ENCODE measurements around the gene MRPS18A. TPM values are rescaled to one million over a fixed set of nuclear protein-coding genes. Genes with fewer than 3 reads are reported as not detected.

The MRPS18A gene
- total and polyA plus RNA-seq, 2 of the 13 experiments (the other 11 are each of a cell fraction or from before 2014, with no cell fraction given), result 87.8 to 89.1 TPM

DNA sequence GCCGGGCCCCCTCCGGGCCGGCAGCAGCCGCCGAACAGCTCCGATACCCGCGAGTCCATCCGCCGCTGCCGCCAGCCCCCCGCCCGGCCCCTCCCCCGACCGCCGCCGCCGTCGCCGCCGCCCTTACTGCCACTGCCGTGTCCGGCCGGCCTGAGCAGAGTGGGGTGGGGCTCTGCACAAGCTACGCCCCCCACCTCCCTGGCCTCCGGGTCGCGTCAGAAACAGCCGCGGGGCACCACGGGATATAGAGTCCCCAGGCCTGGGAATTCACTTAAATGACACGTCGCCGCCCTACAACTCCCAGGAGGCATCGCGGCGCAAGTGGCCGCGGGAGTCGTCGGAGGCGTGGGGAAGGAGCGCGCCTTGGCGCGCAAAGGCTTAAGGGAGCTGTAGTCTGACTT lies 58.5 kb downstream of the MRPS18A start, which contains the start of gene GTPBP2 (continued):
- TF ChIP-seq ZBTB44 (CRISPR knock-in tag; IDR thresholded peaks at IDR 0.05), result no peak
- no peak; the same call in 1 of the 2 replicates for TF ChIP-seq SMAD1 (CRISPR knock-in tag; IDR thresholded peaks at IDR 0.05; ENCODE audit: borderline replicate concordance, low read depth)
- TF ChIP-seq ZNF460 (CRISPR knock-in tag; IDR thresholded peaks at IDR 0.05; ENCODE audit: borderline replicate concordance), result no peak
- TF ChIP-seq, protein P1, sequence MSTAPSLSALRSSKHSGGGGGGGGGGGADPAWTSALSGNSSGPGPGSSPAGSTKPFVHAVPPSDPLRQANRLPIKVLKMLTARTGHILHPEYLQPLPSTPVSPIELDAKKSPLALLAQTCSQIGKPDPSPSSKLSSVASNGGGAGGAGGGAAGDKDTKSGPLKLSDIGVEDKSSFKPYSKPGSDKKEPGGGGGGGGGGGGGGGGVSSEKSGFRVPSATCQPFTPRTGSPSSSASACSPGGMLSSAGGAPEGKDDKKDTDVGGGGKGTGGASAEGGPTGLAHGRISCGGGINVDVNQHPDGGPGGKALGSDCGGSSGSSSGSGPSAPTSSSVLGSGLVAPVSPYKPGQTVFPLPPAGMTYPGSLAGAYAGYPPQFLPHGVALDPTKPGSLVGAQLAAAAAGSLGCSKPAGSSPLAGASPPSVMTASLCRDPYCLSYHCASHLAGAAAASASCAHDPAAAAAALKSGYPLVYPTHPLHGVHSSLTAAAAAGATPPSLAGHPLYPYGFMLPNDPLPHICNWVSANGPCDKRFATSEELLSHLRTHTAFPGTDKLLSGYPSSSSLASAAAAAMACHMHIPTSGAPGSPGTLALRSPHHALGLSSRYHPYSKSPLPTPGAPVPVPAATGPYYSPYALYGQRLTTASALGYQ (CRISPR knock-in tag; IDR thresholded peaks at IDR 0.05), result no peak
- TF ChIP-seq ZNF256 (CRISPR knock-in tag; conservative IDR thresholded peaks at IDR 0.05), result no peak
- TF ChIP-seq ZBTB2 (CRISPR knock-in tag; IDR thresholded peaks at IDR 0.05; ENCODE audit: low read depth), result 0 out of 2 replicates have a peak, but pooled peaks have one; percentile 13
- TF ChIP-seq GZF1 (CRISPR knock-in tag; IDR thresholded peaks at IDR 0.05), result no peak
- TF ChIP-seq, protein P2, sequence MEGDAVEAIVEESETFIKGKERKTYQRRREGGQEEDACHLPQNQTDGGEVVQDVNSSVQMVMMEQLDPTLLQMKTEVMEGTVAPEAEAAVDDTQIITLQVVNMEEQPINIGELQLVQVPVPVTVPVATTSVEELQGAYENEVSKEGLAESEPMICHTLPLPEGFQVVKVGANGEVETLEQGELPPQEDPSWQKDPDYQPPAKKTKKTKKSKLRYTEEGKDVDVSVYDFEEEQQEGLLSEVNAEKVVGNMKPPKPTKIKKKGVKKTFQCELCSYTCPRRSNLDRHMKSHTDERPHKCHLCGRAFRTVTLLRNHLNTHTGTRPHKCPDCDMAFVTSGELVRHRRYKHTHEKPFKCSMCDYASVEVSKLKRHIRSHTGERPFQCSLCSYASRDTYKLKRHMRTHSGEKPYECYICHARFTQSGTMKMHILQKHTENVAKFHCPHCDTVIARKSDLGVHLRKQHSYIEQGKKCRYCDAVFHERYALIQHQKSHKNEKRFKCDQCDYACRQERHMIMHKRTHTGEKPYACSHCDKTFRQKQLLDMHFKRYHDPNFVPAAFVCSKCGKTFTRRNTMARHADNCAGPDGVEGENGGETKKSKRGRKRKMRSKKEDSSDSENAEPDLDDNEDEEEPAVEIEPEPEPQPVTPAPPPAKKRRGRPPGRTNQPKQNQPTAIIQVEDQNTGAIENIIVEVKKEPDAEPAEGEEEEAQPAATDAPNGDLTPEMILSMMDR (CRISPR knock-in tag; IDR thresholded peaks at IDR 0.05), result no peak
- TF ChIP-seq, protein P3, sequence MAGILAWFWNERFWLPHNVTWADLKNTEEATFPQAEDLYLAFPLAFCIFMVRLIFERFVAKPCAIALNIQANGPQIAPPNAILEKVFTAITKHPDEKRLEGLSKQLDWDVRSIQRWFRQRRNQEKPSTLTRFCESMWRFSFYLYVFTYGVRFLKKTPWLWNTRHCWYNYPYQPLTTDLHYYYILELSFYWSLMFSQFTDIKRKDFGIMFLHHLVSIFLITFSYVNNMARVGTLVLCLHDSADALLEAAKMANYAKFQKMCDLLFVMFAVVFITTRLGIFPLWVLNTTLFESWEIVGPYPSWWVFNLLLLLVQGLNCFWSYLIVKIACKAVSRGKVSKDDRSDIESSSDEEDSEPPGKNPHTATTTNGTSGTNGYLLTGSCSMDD (CRISPR knock-in tag; IDR thresholded peaks at IDR 0.05), result no peak
- no peak for TF ChIP-seq TERF1 (CRISPR knock-in tag; IDR thresholded peaks at IDR 0.05)
- no peak for TF ChIP-seq ZNF547 (CRISPR knock-in tag; IDR thresholded peaks at IDR 0.05)
- TF ChIP-seq NR1H2 (CRISPR knock-in tag; IDR thresholded peaks at IDR 0.05; ENCODE audit: borderline replicate concordance, low read depth), result no peak
- no peak for TF ChIP-seq SOX6 (IDR thresholded peaks at IDR 0.05)
- no peak for TF ChIP-seq SOX6 (CRISPR knock-in tag; IDR thresholded peaks at IDR 0.05)
- no peak; the same call in 1 of the 2 replicates for TF ChIP-seq ZNF772 (CRISPR knock-in tag; IDR thresholded peaks at IDR 0.05)
- no peak for TF ChIP-seq DMAP1 (CRISPR knock-in tag; IDR thresholded peaks at IDR 0.05)
- TF ChIP-seq ZNF235 (CRISPR knock-in tag; IDR thresholded peaks at IDR 0.05; ENCODE audit: borderline replicate concordance), result no peak
- TF ChIP-seq, protein P4, sequence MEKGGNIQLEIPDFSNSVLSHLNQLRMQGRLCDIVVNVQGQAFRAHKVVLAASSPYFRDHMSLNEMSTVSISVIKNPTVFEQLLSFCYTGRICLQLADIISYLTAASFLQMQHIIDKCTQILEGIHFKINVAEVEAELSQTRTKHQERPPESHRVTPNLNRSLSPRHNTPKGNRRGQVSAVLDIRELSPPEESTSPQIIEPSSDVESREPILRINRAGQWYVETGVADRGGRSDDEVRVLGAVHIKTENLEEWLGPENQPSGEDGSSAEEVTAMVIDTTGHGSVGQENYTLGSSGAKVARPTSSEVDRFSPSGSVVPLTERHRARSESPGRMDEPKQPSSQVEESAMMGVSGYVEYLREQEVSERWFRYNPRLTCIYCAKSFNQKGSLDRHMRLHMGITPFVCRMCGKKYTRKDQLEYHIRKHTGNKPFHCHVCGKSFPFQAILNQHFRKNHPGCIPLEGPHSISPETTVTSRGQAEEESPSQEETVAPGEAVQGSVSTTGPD (CRISPR knock-in tag; IDR thresholded peaks at IDR 0.05), result no peak
- no peak for TF ChIP-seq ZNF12 (CRISPR knock-in tag; IDR thresholded peaks at IDR 0.05)

All from HepG2 (cell line).